ENCODE results near the gene BCL6.

Gene BCL6

DNA sequence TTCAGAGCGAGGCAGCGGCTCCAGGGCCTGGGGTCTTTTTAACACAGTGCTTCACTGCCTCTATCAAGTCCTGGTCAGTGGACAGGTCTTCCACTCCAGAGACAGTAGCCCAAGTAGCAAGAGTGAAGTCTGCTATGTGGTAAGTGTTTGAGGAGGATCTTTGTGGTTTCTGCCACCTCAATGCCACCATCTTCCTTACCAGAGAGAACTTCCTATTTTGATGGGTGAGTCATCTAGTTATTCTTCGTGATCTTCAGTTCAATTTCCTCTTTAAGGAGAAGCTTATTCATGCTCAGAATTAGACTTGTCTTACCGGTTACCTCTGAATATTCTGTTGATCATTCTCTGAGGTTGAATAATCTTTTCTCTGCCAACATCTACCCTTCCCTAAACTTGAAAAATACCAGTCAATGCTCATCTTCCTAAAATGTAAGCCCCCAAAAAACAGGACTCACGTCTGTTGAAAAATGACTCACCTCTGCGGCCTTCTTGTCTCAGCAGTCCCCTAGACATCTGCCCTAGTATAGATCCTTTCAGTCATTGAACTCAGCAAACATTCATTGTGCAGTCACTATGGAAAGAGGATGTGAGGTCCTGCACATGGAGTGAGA lies 32.2 kb upstream of the BCL6 start:
- H3K4me1 ChIP-seq (ENCODE audit: control insufficient read depth, insufficient read depth, low read length, poor library complexity, severe bottlenecking): peaks cover 15% of the 10 kb centered on the region
- H3K27me3 ChIP-seq (replicated peaks; ENCODE audit: control insufficient read depth, insufficient read depth, low read length, poor library complexity, severe bottlenecking): no peaks in the 10 kb centered on the region
- H3K9me3 ChIP-seq (ENCODE audit: control insufficient read depth, low read length): no peaks in the 10 kb centered on the region
- DNase-seq: peak; percentile 26 to 31 (median 30)
- no peaks in the 10 kb centered on the region for H3K36me3 ChIP-seq (ENCODE audit: control insufficient read depth, insufficient read depth, low read length)
- no peak overlapping the region for H3K4me3 ChIP-seq (ENCODE audit: insufficient read depth, low read depth, low read length, poor library complexity, severe bottlenecking)
- peak overlapping the region; percentile 47 for H3K27ac ChIP-seq (ENCODE audit: insufficient read depth, low read length, poor library complexity, severe bottlenecking)

DNA sequence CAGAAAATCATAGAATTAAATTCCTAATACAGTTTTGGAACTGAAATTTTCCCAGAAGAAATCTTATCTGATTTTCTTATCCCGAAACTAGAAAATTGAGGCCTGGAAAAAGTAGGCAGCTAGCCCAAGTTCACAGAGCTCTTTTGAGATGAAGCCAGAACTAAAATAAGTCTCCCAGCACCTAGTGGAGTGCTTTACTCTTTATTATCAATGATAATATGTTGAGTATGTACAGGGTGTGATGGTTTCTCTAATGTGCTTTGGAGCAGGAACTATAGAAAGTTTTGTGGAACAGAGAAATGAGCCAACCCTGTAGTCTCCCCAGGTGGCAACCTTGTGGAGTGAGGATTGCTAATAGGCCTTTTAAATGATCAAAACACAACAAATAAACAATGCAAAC lies 30.3 kb upstream of the BCL6 start:
- DNase-seq: no peak
- peaks cover 17% of the 10 kb centered on the region for H3K4me1 ChIP-seq (ENCODE audit: control insufficient read depth, insufficient read depth, low read length, poor library complexity, severe bottlenecking)
- no peak overlapping the region for H3K4me3 ChIP-seq (ENCODE audit: insufficient read depth, low read depth, low read length, poor library complexity, severe bottlenecking)
- H3K36me3 ChIP-seq (ENCODE audit: control insufficient read depth, insufficient read depth, low read length): no peaks in the 10 kb centered on the region
- no peaks in the 10 kb centered on the region for H3K27me3 ChIP-seq (replicated peaks; ENCODE audit: control insufficient read depth, insufficient read depth, low read length, poor library complexity, severe bottlenecking)
- no peaks in the 10 kb centered on the region for H3K9me3 ChIP-seq (ENCODE audit: control insufficient read depth, low read length)
- no peak overlapping the region for H3K27ac ChIP-seq (ENCODE audit: insufficient read depth, low read length, poor library complexity, severe bottlenecking)

DNA sequence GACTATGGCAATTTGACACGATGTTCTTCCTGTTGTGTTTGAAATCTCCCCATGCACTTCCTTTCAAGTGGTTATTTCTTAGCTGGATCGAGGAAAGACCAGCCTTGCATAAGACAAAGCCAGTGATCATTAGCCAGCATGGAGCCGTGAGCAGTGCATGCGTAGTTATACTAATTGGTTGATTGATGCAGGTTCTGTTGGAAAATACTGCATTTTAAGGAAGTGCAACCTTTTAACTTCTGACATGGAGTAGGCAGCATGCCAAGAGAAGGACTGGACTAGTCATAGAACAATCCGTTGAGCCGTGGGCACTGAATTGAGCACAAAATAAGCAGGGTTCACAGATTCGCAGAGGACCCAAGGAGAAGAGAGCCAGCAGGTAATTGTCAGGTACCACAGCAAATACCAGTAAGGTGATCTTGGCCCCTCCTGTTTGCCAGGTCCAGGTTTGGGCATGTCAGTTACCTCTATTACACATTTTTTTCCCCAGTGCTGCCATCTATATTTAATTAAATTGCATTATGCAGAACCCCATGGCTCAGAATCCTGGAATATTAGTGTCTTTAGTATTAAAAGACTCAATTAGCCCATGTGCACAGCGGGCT lies 29.0 kb upstream of the BCL6 start:
- Histone ChIP-seq H3K4me3 (ENCODE audit: insufficient read depth, low read depth, low read length, poor library complexity, severe bottlenecking) (no peak overlapping the region), H3K4me1 (ENCODE audit: control insufficient read depth, insufficient read depth, low read length, poor library complexity, severe bottlenecking) (peaks cover 28% of the 10 kb centered on the region), H3K27me3 (replicated peaks; ENCODE audit: control insufficient read depth, insufficient read depth, low read length, poor library complexity, severe bottlenecking) (no peaks in the 10 kb centered on the region), H3K27ac (ENCODE audit: insufficient read depth, low read length, poor library complexity, severe bottlenecking) (no peak overlapping the region), H3K9me3 (ENCODE audit: control insufficient read depth, low read length) (no peaks in the 10 kb centered on the region), H3K36me3 (ENCODE audit: control insufficient read depth, insufficient read depth, low read length) (no peaks in the 10 kb centered on the region)
- no peak for DNase-seq

DNA sequence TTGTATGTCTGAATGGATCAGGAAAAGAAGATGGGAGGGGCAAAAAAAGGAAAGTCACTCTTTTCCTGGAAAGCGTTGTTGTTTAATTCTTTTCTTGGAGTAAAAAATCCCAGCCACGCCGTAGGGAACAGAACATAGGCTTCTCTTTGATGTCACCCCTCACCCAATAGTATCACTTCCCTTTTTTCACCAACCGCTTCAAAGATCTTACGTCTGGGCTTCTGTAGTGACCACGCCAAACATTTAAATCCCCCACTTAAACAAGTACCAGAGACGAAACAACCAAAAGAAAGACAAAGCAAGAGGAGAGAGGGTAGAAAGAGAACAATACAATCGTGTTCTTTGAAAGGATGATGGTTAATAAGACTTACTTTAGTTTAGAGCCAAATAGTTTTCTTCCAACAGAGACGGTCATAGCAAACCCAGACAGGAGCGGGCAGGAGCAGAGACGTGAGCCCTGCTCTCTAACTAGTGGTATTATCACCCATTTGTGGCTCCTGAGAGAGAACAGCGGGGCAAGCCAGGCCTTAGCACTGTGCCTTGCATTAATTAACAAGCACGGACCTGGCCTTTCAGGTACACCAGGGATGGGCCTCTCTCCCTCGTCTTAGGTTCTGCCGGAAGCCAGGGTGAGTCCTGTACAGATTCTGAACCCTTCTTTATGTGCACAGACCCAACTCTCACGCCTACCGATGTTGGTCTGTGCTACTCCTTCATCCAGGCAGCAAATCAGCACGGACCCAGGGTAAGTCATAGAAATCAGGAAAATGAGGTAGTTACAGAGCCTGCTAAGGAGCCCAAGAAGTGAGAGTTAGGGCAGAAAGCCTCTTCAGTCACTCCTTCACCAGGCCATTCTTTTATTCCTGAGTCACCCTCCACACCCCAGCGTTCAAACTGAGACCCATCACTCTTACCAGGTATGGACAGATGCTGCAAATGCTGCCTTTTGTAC lies 28.2 kb upstream of the BCL6 start:
- no peaks in the 10 kb centered on the region for H3K36me3 ChIP-seq (ENCODE audit: control insufficient read depth, insufficient read depth, low read length)
- DNase-seq: no peak
- H3K4me3 ChIP-seq (ENCODE audit: insufficient read depth, low read depth, low read length, poor library complexity, severe bottlenecking): no peak overlapping the region
- peaks cover 34% of the 10 kb centered on the region for H3K4me1 ChIP-seq (ENCODE audit: control insufficient read depth, insufficient read depth, low read length, poor library complexity, severe bottlenecking)
- H3K27ac ChIP-seq (ENCODE audit: insufficient read depth, low read length, poor library complexity, severe bottlenecking): no peak overlapping the region
- H3K27me3 ChIP-seq (replicated peaks; ENCODE audit: control insufficient read depth, insufficient read depth, low read length, poor library complexity, severe bottlenecking): no peaks in the 10 kb centered on the region
- no peaks in the 10 kb centered on the region for H3K9me3 ChIP-seq (ENCODE audit: control insufficient read depth, low read length)

DNA sequence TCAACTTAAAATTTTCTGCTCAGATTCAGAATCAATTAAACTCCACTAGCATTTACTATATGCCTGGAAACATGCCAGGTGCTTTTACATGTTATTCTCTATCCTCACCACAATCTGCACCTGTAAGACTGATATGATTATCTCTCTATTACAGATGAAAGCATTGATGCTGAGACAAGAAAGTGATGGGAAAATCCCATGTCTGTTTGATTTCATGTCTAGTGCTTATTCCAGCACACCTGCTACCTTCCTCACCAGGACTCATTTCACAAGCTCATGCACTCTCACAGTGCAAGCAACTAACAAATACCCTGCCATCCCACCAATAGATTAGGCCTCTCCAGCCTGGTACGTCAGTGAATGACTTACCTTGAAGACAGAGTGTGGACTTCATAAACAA lies 25.0 kb upstream of the BCL6 start:
- Histone ChIP-seq H3K27ac (ENCODE audit: insufficient read depth, low read length, poor library complexity, severe bottlenecking) (peak overlapping the region; percentile 43), H3K9me3 (ENCODE audit: control insufficient read depth, low read length) (no peaks in the 10 kb centered on the region)

DNA sequence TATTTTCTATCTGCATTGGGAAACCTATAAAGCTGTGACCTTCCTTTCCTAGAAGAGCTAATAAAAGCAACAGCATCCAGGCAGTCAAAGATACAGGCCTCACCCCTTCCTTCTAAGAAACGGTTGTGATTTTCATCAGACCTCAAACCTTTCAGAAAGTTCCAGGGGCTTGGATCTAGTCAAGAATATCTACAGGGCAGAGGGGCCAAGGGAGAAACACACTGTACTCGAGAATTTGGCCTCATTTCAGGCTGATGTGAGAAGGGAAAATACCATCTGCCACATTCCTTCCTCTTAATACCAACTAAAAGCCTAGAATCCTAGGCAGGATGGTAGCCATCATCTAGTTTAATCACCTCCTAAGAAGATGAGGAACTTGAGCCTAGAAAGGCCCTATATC lies 24.5 kb upstream of the BCL6 start:
- H3K4me3 ChIP-seq (ENCODE audit: insufficient read depth, low read depth, low read length, poor library complexity, severe bottlenecking): no peak overlapping the region
- DNase-seq: no peak
- H3K27ac ChIP-seq (ENCODE audit: insufficient read depth, low read length, poor library complexity, severe bottlenecking): peak overlapping the region; percentile 55
- no peaks in the 10 kb centered on the region for H3K9me3 ChIP-seq (ENCODE audit: control insufficient read depth, low read length)
- H3K36me3 ChIP-seq (ENCODE audit: control insufficient read depth, insufficient read depth, low read length): no peaks in the 10 kb centered on the region
- H3K27me3 ChIP-seq (replicated peaks; ENCODE audit: control insufficient read depth, insufficient read depth, low read length, poor library complexity, severe bottlenecking): no peaks in the 10 kb centered on the region
- H3K4me1 ChIP-seq (ENCODE audit: control insufficient read depth, insufficient read depth, low read length, poor library complexity, severe bottlenecking): peaks cover 19% of the 10 kb centered on the region

More for the DNA sequence above, 25.0 kb upstream of the BCL6 start:
- peak in 1 of 3 donors; percentile 17 for DNase-seq
- Histone ChIP-seq H3K36me3 (ENCODE audit: control insufficient read depth, insufficient read depth, low read length) (no peaks in the 10 kb centered on the region), H3K27me3 (replicated peaks; ENCODE audit: control insufficient read depth, insufficient read depth, low read length, poor library complexity, severe bottlenecking) (no peaks in the 10 kb centered on the region), H3K4me3 (ENCODE audit: insufficient read depth, low read depth, low read length, poor library complexity, severe bottlenecking) (no peak overlapping the region), H3K4me1 (ENCODE audit: control insufficient read depth, insufficient read depth, low read length, poor library complexity, severe bottlenecking) (peaks cover 19% of the 10 kb centered on the region)

DNA sequence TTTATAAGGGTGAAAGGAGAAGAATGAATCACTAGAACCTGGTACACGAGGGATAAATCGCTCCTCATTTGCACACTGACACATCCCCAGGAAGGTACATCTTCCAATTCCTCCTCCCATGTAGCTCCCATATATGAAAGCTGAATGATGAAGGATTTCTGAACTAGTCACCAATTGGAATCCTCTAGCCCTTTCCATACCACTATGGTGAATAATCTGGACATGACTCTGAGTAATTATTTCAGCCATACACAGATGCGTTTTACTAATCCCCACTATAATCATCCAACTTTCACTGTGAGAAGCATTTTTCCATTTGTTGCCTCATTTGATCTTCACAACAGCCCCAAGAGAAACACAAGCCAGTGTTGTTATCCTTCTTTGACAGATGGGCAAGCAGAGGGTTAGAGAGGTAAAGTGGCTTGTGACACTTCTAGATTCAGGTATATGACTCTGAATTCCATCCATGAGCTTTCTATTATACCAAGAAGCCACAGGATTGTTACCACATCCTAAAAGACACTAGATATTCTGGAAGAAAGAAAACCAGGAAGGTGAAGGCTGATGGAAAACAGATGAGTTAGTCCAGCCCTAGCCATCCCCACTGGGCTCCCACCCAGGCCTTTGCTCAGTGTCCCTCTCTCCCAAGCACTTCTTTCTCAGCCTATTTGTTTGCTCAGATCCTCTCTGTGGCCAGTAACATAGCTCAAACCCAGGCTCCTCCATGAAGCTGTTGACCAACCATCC lies 22.2 kb upstream of the BCL6 start:
- no peak overlapping the region for H3K4me3 ChIP-seq (ENCODE audit: insufficient read depth, low read depth, low read length, poor library complexity, severe bottlenecking)
- H3K27ac ChIP-seq (ENCODE audit: insufficient read depth, low read length, poor library complexity, severe bottlenecking): no peak overlapping the region
- H3K4me1 ChIP-seq (ENCODE audit: control insufficient read depth, insufficient read depth, low read length, poor library complexity, severe bottlenecking): peaks cover 19% of the 10 kb centered on the region
- no peaks in the 10 kb centered on the region for H3K36me3 ChIP-seq (ENCODE audit: control insufficient read depth, insufficient read depth, low read length)
- no peaks in the 10 kb centered on the region for H3K9me3 ChIP-seq (ENCODE audit: control insufficient read depth, low read length)
- H3K27me3 ChIP-seq (replicated peaks; ENCODE audit: control insufficient read depth, insufficient read depth, low read length, poor library complexity, severe bottlenecking): no peaks in the 10 kb centered on the region
- no peak for DNase-seq

DNA sequence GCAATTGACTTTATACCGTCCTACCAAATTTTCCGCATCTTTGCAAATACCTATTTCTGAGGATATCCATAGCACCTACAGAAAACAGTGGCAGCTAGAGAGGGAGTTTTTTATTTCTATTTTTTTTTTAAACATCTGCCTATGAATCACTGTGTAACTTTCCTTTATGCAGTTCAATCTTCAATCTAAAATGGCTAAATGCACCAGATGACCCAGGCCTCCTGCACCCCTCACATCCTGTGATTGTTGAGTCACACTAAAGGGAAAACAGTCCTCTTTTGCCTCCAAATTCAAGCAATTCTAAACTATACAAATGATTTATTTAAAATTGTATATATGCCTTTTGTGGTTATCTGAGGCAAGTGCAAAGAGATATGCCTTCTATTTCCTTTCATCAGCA lies 20.1 kb upstream of the BCL6 start:
- Histone ChIP-seq H3K36me3 (ENCODE audit: control insufficient read depth, insufficient read depth, low read length) (no peaks in the 10 kb centered on the region), H3K27me3 (replicated peaks; ENCODE audit: control insufficient read depth, insufficient read depth, low read length, poor library complexity, severe bottlenecking) (no peaks in the 10 kb centered on the region), H3K4me3 (ENCODE audit: insufficient read depth, low read depth, low read length, poor library complexity, severe bottlenecking) (no peak overlapping the region), H3K4me1 (ENCODE audit: control insufficient read depth, insufficient read depth, low read length, poor library complexity, severe bottlenecking) (peaks cover 15% of the 10 kb centered on the region), H3K9me3 (ENCODE audit: control insufficient read depth, low read length) (no peaks in the 10 kb centered on the region), H3K27ac (ENCODE audit: insufficient read depth, low read length, poor library complexity, severe bottlenecking) (no peak overlapping the region)
- DNase-seq: no peak

DNA sequence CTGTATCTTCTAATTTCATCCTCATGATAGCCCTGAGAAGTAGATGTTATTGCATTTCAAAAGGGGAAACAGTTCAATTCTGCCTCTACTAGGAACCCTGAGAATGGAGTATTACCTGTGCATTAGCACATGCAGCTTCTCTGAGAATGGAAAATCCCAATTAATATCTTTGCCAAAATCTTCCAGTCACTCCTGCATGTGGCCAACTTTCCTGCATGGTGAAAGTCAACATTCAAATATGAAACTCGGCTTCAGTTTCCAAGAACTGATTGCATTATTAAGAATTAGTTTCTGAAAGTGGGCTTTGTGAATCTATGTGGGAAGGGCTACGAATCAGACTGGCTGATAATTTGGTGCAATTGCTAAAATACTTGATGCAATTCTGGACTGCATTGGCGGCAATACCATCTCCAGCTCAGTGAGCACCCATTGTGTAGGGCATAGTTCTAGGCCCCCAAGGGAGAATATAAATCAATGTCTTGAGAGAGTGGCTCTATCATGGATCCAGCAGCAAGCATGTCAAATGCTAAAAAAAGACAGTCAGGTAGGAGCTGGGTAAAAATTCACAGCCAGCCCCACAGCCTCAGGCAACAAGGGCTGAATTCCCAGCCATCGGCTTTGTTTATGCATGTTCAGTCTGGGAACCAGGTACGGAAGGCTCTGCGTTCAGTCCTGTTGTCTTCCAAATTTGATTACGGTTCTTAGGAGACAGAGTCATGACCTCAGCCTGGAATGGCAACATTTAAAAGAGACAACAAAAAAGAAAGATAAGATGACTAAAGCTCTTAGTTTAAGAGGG lies 18.8 kb upstream of the BCL6 start:
- Histone ChIP-seq H3K27me3 (replicated peaks; ENCODE audit: control insufficient read depth, insufficient read depth, low read length, poor library complexity, severe bottlenecking) (no peaks in the 10 kb centered on the region), H3K27ac (ENCODE audit: insufficient read depth, low read length, poor library complexity, severe bottlenecking) (no peak overlapping the region), H3K4me3 (ENCODE audit: insufficient read depth, low read depth, low read length, poor library complexity, severe bottlenecking) (no peak overlapping the region), H3K9me3 (ENCODE audit: control insufficient read depth, low read length) (no peaks in the 10 kb centered on the region), H3K36me3 (ENCODE audit: control insufficient read depth, insufficient read depth, low read length) (no peaks in the 10 kb centered on the region), H3K4me1 (ENCODE audit: control insufficient read depth, insufficient read depth, low read length, poor library complexity, severe bottlenecking) (peaks cover 3% of the 10 kb centered on the region)
- no peak for DNase-seq

All from effector memory CD4-positive, alpha-beta T cell (primary cell).